Upper lobe of left lung (tissue), 6 donors: ENCODE results near the gene MEF2A. TPM values are rescaled to one million over a fixed set of nuclear protein-coding genes. Genes with fewer than 3 reads are reported as not detected.

Experiments used
- ATAC-seq, 2 donors: fragments of 200-7000 bp; cut with Tn5 transposase; one replicate each; pipeline ENCODE4 v1.9.1; 2022; ENCODE audit warnings: mild to moderate bottlenecking in 2 of 2, moderate library complexity in 2 of 2; ENCODE audit not compliant: low FRiP score in 2 of 2
- DNase-seq, 2 donors: peaks; one replicate each; pipeline ENCODE4 v3.0.0-alpha.2; 2019 to 2020
- H3K27ac ChIP-seq, 4 donors: fragments of 200-600 bp; sonication (generic); one replicate each; pipeline ENCODE4 v1.5.1; 2016 to 2019
- H3K27me3 ChIP-seq, 4 donors: fragments of 200-600 bp; sonication (generic); one replicate each; pipeline ENCODE4 v1.5.1; 2017 to 2019
- H3K36me3 ChIP-seq, 4 donors: fragments of 200-600 bp; sonication (generic); one replicate each; pipeline ENCODE4 v1.5.1; 2016 to 2019
- H3K4me1 ChIP-seq, 4 donors: fragments of 200-600 bp; sonication (generic); one replicate each; pipeline ENCODE4 v1.5.1; 2018 to 2019
- H3K4me3 ChIP-seq, 4 donors: fragments of 200-600 bp; sonication (generic); one replicate each; pipeline ENCODE4 v1.5.1; 2017 to 2019; ENCODE audit warnings: mild to moderate bottlenecking in 2 of 4, moderate library complexity in 1 of 4
- H3K9me3 ChIP-seq, 4 donors: fragments of 200-600 bp; sonication (generic); one replicate each; pipeline ENCODE4 v1.5.1; 2018 to 2019
- CTCF ChIP-seq, 6 experiments: fragments of 450-650 bp in 4 of 6; fragments of 200-600 bp in 2 of 6; sonication (generic) in 2 of 6; IDR thresholded peaks; one replicate each; pipeline ENCODE4 v1.5.1; 2016 to 2019; ENCODE audit warnings: antibody characterized with exemption in 6 of 6
- EP300 ChIP-seq, 4 donors: sonication (generic); formaldehyde crosslinking; IDR thresholded peaks; one replicate each; pipeline ENCODE4 v1.5.1; 2017; ENCODE audit warnings: antibody characterized with exemption in 4 of 4, control low read depth in 2 of 4
- POLR2A ChIP-seq, 4 donors: fragments of 450-650 bp; IDR thresholded peaks; one replicate each; pipeline ENCODE4 v1.5.1; 2016 to 2017; ENCODE audit warnings: antibody characterized with exemption in 4 of 4, mild to moderate bottlenecking in 2 of 4
- POLR2AphosphoS5 ChIP-seq, 2 donors: sonication (generic); formaldehyde crosslinking; IDR thresholded peaks; one replicate each; pipeline ENCODE4 v1.5.1; 2017; ENCODE audit warnings: antibody characterized with exemption in 2 of 2
- WGBS, 2 donors: methylation state at CpG; one replicate each; pipeline ENCODE4 v1.1.5; 2017 to 2018; 5-methylcytosine and 5-hydroxymethylcytosine counted together
- total RNA-seq, 6 donors: library from RNA; depleted of rRNA in 4 of 6; stranded (reverse); fragments of >200 nt in 4 of 6; gene quantifications; one replicate each; pipeline versions ENCODE4 v1.1.0 to v1.2.1, GENCODE V29; 2016 to 2021
- donor health status: DM: no; HTN: no; CAD: no; lungs with moderate emphysema.
- donor health status: DM: no; HTN: yes; CAD: no; lungs with severe emphysema.

The MEF2A gene
- total RNA-seq, 6 donors from 2014 or later = 54.9 to 89.1 (median 75.2) TPM

- H3K4me3 ChIP-seq = no peak overlapping the region
- H3K27ac ChIP-seq = no peak overlapping the region
- no peaks in the 10 kb centered on the region for H3K36me3 ChIP-seq
- no peaks in the 10 kb centered on the region for H3K4me1 ChIP-seq
- no peak for DNase-seq
- no peaks in the 10 kb centered on the region for H3K9me3 ChIP-seq
- TF ChIP-seq EP300 (IDR thresholded peaks at IDR 0.05) = no peak
- no peak for TF ChIP-seq POLR2AphosphoS5 (IDR thresholded peaks at IDR 0.05)
- no peak for ATAC-seq
- WGBS, 2 donors = 71 to 77% methylated on average over 5 of the region's 5 CpGs
- no peaks in the 10 kb centered on the region for H3K27me3 ChIP-seq
Measured at GRCh38 chr15:99554880-99555488, 10.8 kb upstream of the MEF2A start.

GRCh38 chr15:99556011-99556410 is 9.8 kb upstream of the MEF2A start:
- Histone ChIP-seq H3K9me3 (no peaks in the 10 kb centered on the region), H3K4me1 (no peaks in the 10 kb centered on the region), H3K4me3 (no peak overlapping the region), H3K27me3 (no peaks in the 10 kb centered on the region), H3K27ac (no peak overlapping the region), H3K36me3 (no peaks in the 10 kb centered on the region)
- 94 to 96% methylated on average over 5 of the region's 5 CpGs for WGBS, 2 donors
- TF ChIP-seq POLR2A (IDR thresholded peaks at IDR 0.05) = no peak
- TF ChIP-seq CTCF (IDR thresholded peaks at IDR 0.05) = no peak
- TF ChIP-seq POLR2AphosphoS5 (IDR thresholded peaks at IDR 0.05) = no peak
- TF ChIP-seq EP300 (IDR thresholded peaks at IDR 0.05) = no peak
- DNase-seq (no peak), ATAC-seq (no peak)

- WGBS, 2 donors = 96 to 97% methylated on average over 4 of the region's 4 CpGs
- DNase-seq = no peak
- Histone ChIP-seq H3K9me3 (no peaks in the 10 kb centered on the region), H3K27me3 (no peaks in the 10 kb centered on the region), H3K4me1 (no peaks in the 10 kb centered on the region), H3K36me3 (no peaks in the 10 kb centered on the region), H3K4me3 (no peak overlapping the region), H3K27ac (no peak overlapping the region)
- ATAC-seq = no peak
- TF ChIP-seq EP300 (IDR thresholded peaks at IDR 0.05) = no peak
- TF ChIP-seq CTCF (IDR thresholded peaks at IDR 0.05) = no peak
Measured at GRCh38 chr15:99556578-99556977, 9.2 kb upstream of the MEF2A start.

- TF ChIP-seq EP300 (IDR thresholded peaks at IDR 0.05) (no peak), POLR2AphosphoS5 (IDR thresholded peaks at IDR 0.05) (no peak)
- no peaks in the 10 kb centered on the region for H3K4me1 ChIP-seq
- no peaks in the 10 kb centered on the region for H3K27me3 ChIP-seq
- H3K4me3 ChIP-seq = no peak overlapping the region
- 88 to 94% methylated on average over 3 of the region's 3 CpGs for WGBS, 2 donors
- H3K9me3 ChIP-seq = no peaks in the 10 kb centered on the region
- no peak overlapping the region for H3K27ac ChIP-seq
- ATAC-seq = no peak
- H3K36me3 ChIP-seq = no peaks in the 10 kb centered on the region
- no peak for DNase-seq
Measured at GRCh38 chr15:99558084-99558483, 7.7 kb upstream of the MEF2A start.

- no peaks in the 10 kb centered on the region for H3K9me3 ChIP-seq
- DNase-seq = no peak
- 81 to 88% methylated on average over 3 of the region's 3 CpGs for WGBS, 2 donors
- no peaks in the 10 kb centered on the region for H3K27me3 ChIP-seq
- no peak overlapping the region for H3K27ac ChIP-seq
- no peak for ATAC-seq
- H3K4me3 ChIP-seq = no peak overlapping the region
- TF ChIP-seq POLR2A (IDR thresholded peaks at IDR 0.05) = no peak
- TF ChIP-seq CTCF (IDR thresholded peaks at IDR 0.05) = no peak
- TF ChIP-seq EP300 (IDR thresholded peaks at IDR 0.05) = no peak
- TF ChIP-seq POLR2AphosphoS5 (IDR thresholded peaks at IDR 0.05) = no peak
- no peaks in the 10 kb centered on the region for H3K36me3 ChIP-seq
- H3K4me1 ChIP-seq = peaks cover 0 to 3% (median 1%) of the 10 kb centered on the region in 4 donors
Measured at GRCh38 chr15:99558571-99558970, 7.2 kb upstream of the MEF2A start.
